Epidermal melanocyte (primary cell): ENCODE results near the gene AQP5.
A peak's percentile ranks its signal among the peaks of the same experiment; 100 is the strongest.

Experiments
- DNase-seq: peaks from one replicate; pipeline ENCODE4 v3.0.0; 2011; ENCODE audit warnings: low spot score; ENCODE audit not compliant: insufficient read length

The AQP5 gene

DNA sequence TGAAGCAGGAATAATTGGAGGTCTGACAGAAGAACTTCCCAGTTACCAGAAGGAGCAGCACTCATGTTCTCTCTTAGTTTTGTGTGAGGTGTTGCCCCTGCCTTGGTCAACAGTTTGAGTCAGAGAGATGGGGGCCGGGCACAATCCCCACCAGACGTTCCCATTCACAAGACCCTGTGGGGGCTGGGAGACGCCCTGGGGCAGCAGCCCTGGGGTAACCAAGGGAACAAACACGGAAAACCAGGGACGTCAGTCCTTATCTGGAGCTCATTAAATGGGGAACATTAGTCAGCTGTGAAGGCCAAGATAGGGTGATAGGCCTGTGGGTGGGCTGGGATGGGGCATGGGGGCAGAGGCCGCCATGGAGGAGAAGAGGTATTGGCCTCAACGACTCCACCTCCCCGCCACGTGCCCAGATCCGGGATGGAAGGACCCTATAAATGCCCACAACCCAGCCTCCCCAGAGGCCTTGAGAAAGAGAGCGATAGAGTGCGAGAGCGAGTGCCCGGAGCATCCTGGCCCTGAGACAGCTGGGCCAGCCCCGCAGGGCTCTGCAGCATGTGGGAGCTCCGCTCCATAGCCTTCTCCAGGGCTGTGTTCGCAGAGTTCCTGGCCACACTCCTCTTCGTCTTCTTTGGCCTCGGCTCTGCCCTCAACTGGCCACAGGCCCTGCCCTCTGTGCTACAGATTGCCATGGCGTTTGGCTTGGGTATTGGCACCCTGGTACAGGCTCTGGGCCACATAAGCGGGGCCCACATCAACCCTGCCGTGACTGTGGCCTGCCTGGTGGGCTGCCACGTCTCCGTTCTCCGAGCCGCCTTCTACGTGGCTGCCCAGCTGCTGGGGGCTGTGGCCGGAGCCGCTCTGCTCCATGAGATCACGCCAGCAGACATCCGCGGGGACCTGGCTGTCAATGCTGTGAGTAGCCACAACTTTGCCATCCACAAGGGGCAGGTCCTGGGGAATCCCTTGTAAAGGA, 11.1 kb upstream of the AQP5 start, which contains the start of gene AQP2:
AQP2 (plus strand) TSS at position 465 of the 979 bp plus-strand sequence; CDS start at position 559, 94 bp downstream.
- DNase-seq: no peak

DNA sequence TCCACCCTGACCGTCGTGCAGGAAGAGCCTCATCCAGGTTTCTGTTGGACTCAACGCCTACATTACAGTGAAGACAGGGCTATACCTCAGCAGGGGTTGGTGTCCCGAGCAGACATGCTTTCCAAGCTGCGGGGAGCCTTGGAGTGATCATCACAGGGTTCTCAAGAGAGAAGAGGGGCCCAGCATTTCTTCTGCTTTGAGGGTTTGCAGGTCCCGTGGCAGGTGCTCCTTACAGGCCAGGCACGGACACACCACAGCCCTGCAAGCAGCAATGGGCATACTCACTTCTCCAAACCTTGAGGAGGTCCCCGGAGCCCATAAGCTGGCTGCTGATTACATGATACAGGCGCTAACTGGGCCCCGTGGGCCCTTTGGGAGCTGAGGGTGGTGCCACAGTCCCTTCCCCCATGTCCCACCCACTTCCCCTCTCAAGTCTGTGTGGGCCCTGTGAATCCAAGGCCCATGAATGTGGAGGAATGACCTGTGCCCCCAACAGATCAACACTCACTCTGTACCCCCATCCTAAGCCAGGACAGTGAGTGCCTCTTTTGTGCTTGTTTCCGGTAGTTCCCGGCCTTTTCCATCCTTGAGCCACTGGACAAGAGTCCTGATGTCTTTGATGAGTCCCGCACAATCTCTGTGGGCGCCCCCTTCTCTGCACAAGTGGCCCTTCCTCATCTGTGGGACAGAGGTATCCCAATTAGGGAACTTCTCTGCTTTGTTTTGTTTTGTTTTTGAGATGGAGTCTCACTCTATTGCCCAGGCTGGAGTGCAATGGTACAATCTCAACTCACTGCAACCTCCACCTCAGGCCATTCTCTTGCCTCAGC, 10.0 kb upstream of the AQP5 start:
- no peak for DNase-seq

DNA sequence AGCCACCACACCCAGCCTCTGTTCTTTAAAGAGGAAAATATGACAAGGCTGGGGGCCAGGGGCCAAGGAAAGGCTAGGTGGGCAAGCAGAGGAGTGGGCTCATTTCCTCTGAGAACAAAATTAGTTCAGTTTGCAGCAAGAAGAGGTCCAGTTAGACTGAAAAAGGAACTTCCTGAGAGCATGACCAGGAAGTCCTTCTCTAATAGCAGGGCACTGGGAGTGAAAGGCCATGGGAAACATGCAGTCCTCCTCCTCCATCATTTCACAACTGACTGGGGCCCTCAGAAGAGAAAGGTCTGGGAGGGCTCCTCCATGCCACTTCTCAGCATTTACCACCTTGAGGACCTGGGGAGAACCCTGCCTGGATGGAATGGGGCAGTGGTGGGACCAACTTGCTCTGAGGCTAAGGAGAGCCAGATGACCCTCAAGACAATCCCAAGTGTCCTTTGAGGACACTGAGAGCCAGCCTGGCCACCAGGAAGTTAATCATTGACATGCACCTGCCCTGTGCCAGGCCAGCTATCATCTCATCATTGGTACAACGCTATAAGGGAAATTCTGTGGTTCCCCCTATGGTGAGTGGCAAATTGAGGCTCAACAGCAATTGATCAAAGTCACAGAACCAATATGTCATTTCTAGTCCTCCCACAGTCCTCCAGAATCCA, 9.1 kb upstream of the AQP5 start:
- no peak for DNase-seq

DNA sequence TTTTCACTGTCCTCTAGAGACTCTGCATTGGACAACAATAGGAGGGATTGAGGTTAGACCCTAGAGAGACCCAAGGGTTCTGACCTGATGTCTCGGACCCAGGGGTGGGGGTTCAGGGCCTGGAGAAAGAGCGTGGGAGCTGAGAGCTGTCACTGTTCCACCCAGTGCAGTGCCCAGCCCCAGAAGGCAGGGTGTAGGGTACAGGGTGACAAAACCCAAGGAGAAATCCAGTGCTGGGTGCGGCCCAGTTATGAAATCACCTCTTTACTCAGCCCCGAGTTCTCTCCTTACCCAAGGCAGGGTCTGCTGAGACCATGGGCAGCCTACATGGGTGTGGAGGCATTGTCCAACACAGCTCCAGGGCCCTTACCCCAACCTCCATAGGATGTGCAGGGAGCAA, 8.5 kb upstream of the AQP5 start:
- DNase-seq: no peak

DNA sequence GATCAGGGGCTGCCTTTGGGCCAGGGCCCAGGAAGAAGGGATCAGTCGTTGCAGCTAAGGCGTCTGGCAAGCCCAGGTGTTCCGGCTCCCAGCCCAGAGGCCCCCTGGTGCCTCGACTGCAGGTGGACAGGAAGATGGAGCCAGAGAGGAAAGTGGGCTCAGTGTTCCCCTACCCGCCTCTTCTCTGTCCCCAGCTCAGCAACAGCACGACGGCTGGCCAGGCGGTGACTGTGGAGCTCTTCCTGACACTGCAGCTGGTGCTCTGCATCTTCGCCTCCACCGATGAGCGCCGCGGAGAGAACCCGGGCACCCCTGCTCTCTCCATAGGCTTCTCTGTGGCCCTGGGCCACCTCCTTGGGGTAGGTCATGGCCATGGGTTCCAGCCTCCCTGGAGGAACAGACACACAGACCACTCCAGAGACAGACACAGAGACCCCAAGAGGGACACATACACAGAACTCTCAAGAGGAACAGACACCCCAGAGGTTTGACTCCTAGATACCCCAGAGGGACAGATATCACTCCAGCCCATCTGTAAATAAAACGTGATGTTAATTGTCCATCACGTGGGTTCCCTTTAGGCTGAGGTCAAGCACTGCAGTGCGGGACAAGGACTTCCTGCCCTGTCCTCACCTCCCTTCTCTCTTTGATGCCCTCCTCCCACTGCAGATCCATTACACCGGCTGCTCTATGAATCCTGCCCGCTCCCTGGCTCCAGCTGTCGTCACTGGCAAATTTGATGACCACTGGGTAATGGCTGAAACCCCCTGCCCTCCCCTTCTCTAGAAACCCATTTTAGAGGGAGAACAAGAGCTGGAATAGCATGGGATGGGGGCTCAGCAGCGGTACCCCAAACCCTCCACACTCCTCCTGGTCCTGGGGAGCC, 7.5 kb upstream of the AQP5 start:
- DNase-seq: no peak

DNA sequence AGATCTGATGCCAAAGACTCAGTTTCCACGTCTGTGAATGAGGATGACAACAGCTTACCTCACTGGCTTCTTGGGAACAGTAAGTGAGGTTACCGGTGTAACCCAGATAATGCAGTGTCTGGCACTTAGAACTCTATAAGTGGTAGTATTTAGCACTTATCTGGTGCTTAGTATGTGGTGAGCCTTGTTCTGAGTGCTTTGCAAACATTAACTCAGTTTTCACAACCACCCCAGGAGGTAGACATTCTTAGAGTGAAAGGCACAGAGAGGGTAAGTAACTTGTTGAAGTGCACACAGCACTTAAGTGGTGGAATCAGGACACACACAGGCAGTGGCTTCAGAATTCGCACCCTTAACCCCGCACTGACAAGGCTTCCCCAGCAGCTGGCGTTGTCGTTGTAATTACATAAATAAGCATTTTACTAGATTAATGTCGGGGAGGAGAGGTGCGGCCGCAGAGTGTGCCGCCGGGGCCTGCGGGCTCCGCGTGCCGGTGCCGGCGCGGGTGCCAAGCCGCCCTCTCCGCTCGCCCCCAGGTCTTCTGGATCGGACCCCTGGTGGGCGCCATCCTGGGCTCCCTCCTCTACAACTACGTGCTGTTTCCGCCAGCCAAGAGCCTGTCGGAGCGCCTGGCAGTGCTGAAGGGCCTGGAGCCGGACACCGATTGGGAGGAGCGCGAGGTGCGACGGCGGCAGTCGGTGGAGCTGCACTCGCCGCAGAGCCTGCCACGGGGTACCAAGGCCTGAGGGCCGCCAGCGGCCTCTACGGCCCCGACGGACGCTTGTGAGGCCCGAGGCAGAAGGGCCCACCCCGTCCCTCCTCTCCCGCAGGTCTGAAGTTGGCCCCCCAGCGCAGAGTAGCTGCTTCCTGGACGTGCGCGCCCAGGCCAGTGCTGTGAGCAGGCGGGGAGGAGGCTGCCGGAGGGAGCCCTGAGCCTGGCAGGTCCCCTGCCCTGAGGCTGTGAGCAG, 6.5 kb upstream of the AQP5 start:
- DNase-seq: no peak

DNA sequence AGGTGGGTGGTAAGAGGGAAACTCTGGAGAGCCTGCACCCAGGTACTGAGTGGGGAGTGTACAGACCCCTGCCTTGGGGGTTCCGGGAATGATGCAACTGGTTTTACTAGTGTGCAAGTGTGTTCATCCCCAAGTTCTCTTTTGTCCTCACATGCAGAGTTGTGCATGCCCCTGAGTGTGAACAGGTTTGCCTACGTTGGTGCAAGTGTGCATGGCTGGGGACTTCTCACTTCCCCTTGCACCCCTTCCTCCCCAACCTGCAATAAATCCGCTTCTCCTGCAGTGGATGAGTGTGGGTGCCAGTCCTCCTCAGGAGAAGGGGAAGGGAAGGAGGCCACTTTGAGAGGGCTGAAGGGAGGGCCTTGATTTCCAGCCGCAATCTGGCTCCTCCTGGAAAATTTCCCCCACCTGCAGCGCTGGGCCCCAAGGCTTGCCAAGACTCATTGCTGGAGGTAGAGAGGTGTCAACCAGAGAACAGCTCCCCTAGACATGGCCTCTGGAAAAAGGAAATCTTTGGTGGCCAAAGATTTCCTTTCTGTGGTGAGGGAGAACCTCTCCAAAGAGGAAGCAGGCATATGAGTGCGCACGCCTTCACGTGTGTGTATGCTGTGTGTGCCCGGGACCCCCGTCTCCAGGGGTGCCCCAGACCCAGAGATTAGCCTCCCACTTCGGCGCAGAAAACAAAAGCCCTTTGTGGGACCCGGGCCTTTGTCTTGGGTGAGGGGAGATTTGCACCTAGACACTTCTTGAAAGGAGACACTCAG, 5.6 kb upstream of the AQP5 start:
- no peak for DNase-seq

DNA sequence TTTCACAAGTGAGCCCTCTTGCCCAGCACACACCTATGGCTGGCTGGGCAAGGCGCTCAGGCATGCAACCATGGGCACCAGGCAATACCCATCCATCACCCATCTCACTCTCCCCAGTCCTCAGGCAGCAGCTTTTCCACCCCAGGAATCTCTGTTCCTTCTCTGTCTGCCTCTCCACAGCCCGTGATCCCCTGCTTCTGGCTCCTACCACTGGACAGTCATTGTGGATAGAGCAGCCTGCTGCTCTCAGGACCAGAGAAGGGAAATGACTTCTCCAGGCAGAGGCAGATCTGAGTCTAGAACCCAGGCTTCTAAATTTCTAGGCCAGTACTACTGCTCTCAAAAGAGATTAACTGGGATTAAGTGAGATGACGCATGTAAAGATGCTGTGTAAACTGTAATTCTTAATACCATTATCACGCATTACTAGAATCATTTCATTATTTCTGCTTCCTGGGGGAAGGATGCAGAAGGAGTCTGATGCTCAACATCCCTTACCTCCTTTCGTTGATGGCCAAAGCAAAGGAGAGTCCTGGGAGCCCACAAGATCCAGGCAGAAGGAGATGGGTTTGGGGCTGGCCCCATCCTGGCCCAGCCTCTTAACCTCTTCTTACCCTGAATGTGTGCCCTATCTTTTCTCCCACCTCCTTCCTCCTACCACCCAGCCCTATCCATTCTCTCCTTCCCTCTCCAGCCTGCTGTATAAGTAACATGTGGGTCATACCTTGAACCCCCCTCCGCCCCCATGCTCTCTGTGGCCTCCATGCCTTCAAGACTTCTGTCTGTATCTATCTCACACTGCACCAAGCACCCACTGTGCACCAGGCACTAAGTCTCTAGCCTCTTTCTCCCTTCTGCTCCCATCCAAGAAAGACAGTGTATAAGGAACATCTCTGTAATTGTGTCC, 4.8 kb upstream of the AQP5 start:
- no peak for DNase-seq

DNA sequence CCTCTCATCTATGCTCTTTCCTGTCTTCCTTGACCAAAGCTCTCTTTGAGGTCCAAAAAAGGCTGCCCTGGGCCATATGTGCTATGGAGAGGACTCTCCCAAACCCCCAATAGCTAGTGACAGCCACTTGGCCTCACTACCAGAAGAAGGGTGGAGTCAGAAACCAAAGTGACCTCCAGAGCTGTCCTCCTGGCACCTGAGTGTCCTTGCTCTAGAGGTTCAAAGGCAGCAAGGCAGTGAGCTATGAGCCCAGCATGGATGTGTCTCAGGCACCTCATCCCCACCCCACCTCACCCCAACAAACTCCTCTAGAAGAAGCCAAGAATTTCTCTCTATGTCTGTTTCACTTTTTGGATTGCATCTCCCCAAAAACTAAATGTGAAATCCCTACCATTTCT, 4.1 kb upstream of the AQP5 start:
- DNase-seq: no peak

DNA sequence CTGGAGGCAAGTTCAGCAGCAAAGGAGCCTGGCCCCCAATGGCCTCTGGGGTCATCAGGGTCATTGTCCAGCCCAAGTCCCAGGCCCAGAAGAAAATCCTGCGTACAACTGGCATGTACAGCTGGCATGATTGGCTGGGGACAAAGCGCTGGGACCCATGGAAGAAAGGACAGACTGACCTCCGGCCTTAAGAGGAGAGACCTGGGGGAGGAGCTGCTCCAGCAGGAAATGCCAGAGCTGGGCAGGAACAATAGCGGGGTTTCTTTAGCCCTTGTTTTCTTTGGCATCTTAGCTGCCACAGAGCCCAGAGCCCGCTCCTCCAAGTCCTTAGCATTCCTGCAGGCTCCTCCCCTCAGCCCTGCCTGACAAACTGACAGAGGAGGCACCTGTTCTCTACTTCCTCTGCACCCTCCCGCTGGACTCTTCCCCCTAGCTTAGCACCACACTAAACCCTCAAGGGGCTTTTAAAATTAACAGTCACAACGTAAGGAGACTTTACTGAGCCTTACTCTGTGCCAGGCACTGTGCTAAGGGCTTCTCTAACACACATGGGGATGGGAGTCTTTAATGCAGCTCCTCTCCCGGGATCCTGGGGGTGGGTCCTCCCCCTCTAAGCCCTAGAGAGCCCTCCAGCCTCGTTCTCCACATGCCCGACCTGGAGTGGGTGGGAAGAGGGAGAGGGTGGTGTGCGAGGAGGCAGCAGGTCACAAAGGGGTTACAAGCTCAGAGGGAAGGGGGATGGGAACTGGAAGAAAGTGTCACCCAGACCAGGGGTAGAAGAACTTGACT, 1.8 kb upstream of the AQP5 start:
- peak; percentile 65 for DNase-seq

DNA sequence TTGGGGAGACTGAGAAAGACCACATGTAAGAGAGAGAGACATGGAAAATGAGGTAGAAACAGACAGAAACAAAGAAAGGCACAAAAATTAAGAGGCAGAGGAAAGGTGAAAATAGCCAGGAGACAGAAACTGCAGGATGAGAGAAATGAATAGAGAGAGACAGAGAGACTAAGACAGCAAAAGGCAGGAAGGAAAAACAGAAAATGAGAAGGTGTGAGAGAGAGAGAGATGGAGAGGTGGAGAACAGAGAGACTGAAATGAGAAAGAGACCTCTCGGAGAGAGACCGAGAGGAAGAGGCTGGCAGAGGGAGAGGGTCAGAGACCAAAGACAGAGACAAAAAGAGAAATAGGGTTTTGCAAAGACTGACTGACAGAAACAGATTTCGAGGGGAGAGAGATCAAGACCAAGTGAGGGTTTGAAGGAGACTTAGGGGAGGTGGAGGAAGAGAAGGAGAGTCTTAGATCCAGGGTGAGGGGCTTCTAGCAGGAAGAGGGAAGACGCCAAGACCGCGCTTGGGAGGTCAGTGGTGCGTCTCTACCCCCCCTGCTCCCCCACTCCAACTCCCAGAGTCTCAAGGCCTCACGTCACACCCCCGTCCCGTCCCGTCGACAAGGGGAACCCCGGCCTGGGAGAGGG, 1.1 kb upstream of the AQP5 start:
- no peak for DNase-seq

DNA sequence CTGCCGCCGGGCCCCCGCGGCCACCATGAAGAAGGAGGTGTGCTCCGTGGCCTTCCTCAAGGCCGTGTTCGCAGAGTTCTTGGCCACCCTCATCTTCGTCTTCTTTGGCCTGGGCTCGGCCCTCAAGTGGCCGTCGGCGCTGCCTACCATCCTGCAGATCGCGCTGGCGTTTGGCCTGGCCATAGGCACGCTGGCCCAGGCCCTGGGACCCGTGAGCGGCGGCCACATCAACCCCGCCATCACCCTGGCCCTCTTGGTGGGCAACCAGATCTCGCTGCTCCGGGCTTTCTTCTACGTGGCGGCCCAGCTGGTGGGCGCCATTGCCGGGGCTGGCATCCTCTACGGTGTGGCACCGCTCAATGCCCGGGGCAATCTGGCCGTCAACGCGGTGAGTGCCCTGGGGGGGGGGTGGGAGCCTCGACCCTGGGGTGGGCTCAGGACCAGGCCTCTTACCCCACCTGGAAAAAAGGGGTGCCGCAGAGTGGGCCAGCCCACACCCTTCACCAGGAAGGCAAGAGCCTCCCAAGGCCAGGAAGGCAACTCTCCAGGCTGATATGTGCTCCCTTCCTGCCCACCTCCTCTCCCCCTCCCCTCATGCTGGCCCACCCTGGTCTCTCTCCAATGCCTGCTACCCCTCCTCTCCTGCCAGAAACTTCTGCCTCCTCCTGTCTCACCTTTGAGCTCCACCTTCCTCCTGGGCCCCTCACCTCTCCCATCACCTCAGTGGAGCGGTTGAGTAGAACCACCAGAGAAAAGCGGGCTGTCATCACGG, 507 bp downstream of the AQP5 start:
- DNase-seq: no peak

DNA sequence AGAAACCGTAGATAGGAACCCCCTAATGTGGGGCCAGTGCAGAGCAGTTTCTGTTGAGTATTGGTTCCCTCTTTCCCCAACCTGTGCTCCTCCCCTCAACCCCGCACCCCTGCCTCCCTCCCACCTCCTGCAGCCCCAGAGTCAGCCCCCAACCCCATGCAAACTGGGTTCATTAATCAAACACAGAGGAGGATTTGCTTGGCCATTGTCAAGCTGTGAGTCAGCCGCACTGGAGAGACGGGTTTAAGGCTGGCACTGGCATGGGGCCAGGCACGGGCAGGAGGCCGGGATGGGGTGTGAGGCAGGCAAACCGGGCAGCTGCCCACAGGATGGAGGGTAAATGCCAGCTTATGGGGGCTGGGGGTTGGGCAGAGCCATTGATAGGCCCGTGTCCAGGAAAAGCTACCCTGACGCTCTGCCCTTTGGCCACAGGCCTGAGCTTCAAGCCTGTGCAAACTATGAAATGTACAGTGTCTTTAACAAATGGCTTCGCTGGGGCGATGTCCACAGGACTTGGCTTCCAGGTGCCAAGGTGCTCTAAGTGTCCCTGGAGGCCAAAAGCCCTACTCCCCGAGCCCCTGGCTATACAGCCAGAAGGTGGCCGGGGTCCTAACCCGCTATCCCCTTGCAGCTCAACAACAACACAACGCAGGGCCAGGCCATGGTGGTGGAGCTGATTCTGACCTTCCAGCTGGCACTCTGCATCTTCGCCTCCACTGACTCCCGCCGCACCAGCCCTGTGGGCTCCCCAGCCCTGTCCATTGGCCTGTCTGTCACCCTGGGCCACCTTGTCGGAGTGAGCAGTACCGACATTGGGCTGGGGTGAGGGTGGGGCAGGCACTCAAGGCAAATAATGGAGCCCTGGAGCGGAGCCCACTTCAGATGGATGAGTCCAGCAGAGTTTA, 1.4 kb downstream of the AQP5 start:
- peak; percentile 88 for DNase-seq

DNA sequence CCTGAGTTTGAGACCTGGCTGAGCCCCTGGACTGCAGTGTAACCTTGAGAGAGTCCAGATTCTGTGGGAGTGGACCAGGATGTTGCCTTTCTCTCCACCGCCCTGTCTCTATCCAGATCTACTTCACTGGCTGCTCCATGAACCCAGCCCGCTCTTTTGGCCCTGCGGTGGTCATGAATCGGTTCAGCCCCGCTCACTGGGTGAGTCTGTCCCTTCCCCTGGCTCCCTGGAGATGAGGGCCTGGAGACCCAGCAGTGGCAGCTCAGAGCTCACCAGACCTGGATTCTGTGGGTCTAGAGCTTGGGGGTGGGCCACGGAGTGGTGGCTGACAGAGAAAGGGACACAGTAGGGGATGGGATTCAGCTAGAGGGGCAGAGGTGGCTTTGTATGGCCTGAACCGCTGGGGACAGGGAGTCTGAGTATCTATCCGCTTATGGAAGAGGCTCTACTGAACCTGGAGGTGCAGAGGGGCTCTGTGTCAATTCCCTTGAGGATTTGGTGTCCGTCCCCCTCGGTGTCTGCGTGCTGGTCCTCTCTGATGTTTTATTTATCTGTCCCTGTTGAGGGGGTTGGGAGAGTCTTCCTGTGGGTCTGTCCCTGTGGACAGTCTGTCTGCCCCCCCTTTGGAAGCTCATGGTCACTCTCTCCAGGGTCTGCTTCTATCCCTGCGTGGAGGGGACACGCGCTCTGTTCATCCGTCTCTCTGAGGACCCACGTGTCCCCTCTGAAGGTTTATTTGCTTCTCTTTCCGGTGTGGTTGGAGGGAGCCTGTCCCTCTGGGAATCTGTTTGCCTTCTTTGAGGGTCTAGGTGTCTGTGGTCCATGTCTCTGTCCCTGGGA, 2.5 kb downstream of the AQP5 start:
- DNase-seq: no peak
